OCI-LY7 (cell line): ENCODE measurements around the gene SLC29A2.

Experiments used
- CTCF ChIP-seq: fragments of 200-600 bp; sonication (generic); conservative IDR thresholded peaks from 2 replicates; pipeline ENCODE4 v1.5.1; 2014; ENCODE audit warnings: mild to moderate bottlenecking, antibody characterized with exemption, low read length, moderate library complexity, mixed read lengths
- EZH2phosphoT487 ChIP-seq: fragments of 200-600 bp; sonication (generic); IDR thresholded peaks from 2 replicates; pipeline ENCODE4 v1.6.1; 2018; ENCODE audit warnings: low read depth, borderline replicate concordance, mild to moderate bottlenecking, mixed run types, antibody characterized with exemption, low read length, moderate library complexity, mixed read lengths

- no peak for TF ChIP-seq CTCF
- TF ChIP-seq EZH2phosphoT487 = no peak
These were observed 57.4 kb downstream of the SLC29A2 start for GRCh38 chr11:66314186-66314501.
